ENCODE results near the gene TUBA3D.
"Not testable (repeated sequence)": the region's sequence is repeated elsewhere in the genome, so short reads cannot be mapped to it uniquely, and the experiment has no call there.

TUBA3D gene

GRCh38 chr2:131492418-131493198, 16.7 kb downstream of the TUBA3D start:
- DNase-seq (ENCODE audit: extremely low read depth, low read depth), result peak; percentile 71
- TF ChIP-seq, protein P1, sequence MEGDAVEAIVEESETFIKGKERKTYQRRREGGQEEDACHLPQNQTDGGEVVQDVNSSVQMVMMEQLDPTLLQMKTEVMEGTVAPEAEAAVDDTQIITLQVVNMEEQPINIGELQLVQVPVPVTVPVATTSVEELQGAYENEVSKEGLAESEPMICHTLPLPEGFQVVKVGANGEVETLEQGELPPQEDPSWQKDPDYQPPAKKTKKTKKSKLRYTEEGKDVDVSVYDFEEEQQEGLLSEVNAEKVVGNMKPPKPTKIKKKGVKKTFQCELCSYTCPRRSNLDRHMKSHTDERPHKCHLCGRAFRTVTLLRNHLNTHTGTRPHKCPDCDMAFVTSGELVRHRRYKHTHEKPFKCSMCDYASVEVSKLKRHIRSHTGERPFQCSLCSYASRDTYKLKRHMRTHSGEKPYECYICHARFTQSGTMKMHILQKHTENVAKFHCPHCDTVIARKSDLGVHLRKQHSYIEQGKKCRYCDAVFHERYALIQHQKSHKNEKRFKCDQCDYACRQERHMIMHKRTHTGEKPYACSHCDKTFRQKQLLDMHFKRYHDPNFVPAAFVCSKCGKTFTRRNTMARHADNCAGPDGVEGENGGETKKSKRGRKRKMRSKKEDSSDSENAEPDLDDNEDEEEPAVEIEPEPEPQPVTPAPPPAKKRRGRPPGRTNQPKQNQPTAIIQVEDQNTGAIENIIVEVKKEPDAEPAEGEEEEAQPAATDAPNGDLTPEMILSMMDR (IDR thresholded peaks at IDR 0.05; ENCODE audit: low read depth, low read length), result peak; percentile 71

DNA sequence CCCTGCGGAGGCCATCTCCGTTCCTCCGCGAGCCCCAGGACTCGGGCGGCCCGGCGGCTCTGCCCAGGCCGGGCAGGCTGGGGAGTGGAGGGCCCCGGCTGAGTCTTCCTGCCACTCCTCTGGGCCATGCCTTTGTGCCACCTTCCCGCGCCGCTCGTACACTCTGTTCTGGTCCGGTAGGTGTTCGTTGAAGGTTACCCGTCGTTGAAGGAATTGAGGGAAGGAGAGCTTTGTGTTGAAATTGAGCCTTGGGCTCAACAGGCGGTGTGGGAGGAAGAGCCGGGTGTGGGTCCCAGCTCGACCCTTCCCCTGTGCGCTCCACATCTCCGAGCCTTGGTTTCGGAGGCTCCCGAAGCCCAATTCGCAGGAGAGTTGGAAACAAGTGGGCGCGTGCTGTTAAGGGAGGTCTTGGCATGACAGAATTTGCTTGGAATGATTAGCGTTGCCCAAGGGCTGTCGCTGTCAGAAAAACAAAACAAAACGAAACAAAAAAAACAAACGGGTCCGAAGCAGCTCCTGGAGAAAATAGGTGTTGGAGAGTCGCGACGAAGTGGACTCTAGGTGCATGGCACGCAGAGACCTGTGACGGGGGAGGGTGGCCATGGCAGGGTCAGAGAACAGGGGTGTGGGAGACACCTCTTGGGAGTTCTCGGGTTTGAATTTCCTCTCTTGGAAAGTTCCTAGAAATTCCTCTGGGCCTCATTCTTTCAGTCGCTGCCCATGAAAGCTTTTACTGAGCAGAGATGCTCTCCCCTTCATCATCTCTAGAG, 17.5 kb downstream of the TUBA3D start:
- TF ChIP-seq, protein P1 (IDR thresholded peaks at IDR 0.05; ENCODE audit: low read depth, low read length), result no peak
- DNase-seq (ENCODE audit: extremely low read depth, low read depth), result no peak

DNA sequence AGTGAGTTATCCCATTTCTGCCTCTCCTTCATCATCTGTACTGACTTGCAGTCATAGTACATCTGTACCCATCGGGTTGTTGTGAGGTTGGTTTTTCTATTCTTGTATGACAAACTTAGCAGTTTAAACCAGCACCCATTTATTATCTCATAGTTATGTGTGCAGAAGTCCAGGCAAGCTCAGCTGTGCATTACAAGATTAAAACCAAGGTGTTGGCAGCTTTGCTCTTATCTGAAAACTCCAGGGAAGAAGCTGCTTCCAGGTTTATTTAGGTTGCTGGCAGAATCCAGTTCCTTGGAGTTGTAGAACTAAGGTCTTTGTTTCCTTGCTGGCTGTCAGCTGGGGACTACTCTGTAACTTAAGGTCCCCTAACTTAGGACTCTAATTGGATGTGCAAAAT, 19.6 kb downstream of the TUBA3D start:
- DNase-seq (ENCODE audit: extremely low read depth, low read depth), result not testable (repeated sequence)

- DNase-seq (ENCODE audit: extremely low read depth, low read depth), result not testable (repeated sequence)
Observed at GRCh38 chr2:131498321-131498973, 22.5 kb downstream of the TUBA3D start.

GRCh38 chr2:131503587-131503986, 27.7 kb downstream of the TUBA3D start:
- not testable (repeated sequence) for DNase-seq (ENCODE audit: extremely low read depth, low read depth)

GRCh38 chr2:131504082-131504750, 28.3 kb downstream of the TUBA3D start:
- not testable (repeated sequence) for DNase-seq (ENCODE audit: extremely low read depth, low read depth)

GRCh38 chr2:131509615-131510014, 33.7 kb downstream of the TUBA3D start:
- DNase-seq (ENCODE audit: extremely low read depth, low read depth), result no peak
- TF ChIP-seq, protein P1 (IDR thresholded peaks at IDR 0.05; ENCODE audit: low read depth, low read length), result no peak

GRCh38 chr2:131511291-131511968, 35.5 kb downstream of the TUBA3D start:
- not testable (repeated sequence) for DNase-seq (ENCODE audit: extremely low read depth, low read depth)

GRCh38 chr2:131511969-131512870, 36.3 kb downstream of the TUBA3D start:
- not testable (repeated sequence) for DNase-seq (ENCODE audit: extremely low read depth, low read depth)

DNA sequence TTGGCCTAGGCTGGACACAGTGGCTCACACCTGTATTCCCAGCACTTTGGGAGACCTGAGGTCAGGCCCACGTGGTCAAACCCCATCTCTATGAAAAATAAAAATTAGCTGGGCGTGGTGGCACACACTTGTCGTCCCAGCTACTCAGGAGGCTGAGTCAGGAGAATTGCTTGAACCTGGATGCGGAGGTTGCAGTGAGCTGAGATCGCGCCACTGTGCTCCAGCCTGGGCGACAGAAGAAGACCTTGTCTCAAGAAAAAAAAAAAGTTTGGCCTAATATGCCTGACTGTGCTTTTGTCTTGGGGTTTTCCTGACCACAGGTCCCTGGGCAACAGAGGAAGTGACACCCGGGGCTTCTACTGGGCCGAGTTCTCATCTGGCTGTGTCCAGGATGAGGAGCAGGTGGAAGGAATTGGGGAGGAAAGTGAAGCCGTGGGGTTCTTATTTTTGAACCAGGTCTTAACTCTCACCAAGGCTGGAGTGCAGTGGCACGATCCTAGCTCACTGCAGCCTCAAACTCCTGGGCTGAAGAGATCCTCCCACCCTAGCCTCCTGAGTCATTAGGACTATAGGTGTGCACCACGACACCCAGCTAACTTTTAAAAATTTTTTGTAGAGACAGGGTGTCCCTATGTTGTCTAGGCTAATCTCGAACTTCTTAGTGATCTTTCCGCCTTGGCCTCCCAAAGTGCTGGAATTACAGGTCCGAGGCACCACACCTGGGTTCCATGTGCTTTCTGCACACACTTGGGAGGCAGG, 38.7 kb downstream of the TUBA3D start:
- not testable (repeated sequence) for DNase-seq (ENCODE audit: extremely low read depth, low read depth)

DNA sequence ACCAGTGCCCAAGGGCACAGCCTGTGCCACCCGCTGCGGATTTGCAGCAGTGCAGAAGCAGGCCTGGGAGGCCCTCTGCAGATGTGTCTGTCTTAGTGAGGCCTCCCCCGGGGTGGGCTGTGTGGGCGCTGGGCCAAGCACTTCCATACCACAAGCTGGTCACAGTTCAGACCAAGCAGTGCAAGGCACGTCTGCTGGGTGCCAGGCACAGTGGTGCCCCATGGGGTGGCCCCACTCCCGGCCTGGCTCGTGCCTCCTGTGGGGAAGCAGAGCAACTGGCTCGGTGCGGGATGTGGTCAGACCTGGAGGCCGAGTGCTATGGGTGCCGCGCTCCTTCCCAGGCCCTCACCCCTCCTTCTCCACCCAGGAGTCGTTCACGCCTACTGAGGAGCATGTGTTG, 39.3 kb downstream of the TUBA3D start:
- DNase-seq (ENCODE audit: extremely low read depth, low read depth), result not testable (repeated sequence)
